IPS-NIHi11 (cell line): ENCODE measurements around the gene SLC6A5.

Experiments
- DNase-seq: peaks from one replicate; pipeline ENCODE4 v3.0.0; 2012; ENCODE audit warnings: mixed read lengths, low spot score

Gene SLC6A5

GRCh38 chr11:20669820-20670684 is 70.6 kb downstream of the SLC6A5 start:
- DNase-seq: peak; percentile 33

GRCh38 chr11:20670932-20671403 is 71.6 kb downstream of the SLC6A5 start:
- DNase-seq: no peak

- DNase-seq: peak; percentile 26
Measured at GRCh38 chr11:20671856-20672546, 72.6 kb downstream of the SLC6A5 start.

GRCh38 chr11:20672575-20672974 is 73.2 kb downstream of the SLC6A5 start:
- peak; percentile 40 for DNase-seq

- no peak for DNase-seq
Measured at GRCh38 chr11:20676658-20677057, 77.2 kb downstream of the SLC6A5 start.

GRCh38 chr11:20688761-20689160 is 89.4 kb downstream of the SLC6A5 start:
- no peak for DNase-seq

GRCh38 chr11:20707876-20708275 is 108.5 kb downstream of the SLC6A5 start:
- DNase-seq: no peak
